ENCODE measurements around the gene RAB5IF. TPM values are rescaled to one million over a fixed set of nuclear protein-coding genes. Genes with fewer than 3 reads are reported as not detected.
A peak's percentile ranks its signal among the peaks of the same experiment; 100 is the strongest.

RAB5IF gene
- total and polyA plus RNA-seq, 2 of the 13 experiments (the other 11 are each of a cell fraction or from before 2014, with no cell fraction given): 261 to 305 TPM

DNA sequence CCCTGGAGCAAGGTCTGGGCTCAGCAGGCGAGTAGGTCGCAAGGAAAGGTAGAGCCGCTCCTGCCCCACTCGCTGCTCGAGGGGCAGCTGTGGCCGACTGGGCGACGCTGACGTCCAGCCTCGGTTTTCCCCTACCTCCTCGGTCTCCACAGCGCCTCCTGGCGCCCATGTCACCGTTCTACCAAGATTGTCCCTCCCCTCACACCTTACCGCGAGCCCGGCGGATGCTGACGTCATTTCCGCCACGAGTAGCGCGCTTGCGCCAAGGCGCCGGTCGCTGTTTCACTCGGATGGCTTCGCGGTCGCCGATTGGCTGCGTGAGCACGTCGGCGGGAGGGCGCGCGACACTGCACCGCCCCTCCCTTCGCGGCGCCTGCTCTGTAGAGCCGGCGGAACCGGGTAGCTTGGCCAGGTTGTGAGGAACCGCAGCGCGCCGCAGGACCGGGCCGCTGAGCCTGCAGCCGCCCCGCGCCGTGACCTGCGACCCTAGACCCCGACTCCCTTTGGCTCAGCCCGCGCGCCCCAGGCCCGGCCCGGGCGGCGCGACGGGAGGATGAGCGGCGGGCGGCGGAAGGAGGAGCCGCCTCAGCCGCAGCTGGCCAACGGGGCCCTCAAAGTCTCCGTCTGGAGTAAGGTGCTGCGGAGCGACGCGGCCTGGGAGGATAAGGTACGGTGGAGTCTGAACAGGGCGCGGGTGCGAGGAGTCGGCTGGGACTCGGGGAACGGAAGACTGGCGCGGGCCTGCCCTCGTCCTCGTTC, at the start of gene RAB5IF (continued):
- TF ChIP-seq ATF1 (CRISPR knock-in tag; IDR thresholded peaks at IDR 0.05): peak; percentile 95
- TF ChIP-seq HNRNPK (IDR thresholded peaks at IDR 0.05; ENCODE audit: low read depth, low read length, poor library complexity, severe bottlenecking): peak; percentile 91
- TF ChIP-seq SCMH1 (CRISPR knock-in tag; IDR thresholded peaks at IDR 0.05; ENCODE audit: borderline replicate concordance): no peak
- TF ChIP-seq, protein P1, sequence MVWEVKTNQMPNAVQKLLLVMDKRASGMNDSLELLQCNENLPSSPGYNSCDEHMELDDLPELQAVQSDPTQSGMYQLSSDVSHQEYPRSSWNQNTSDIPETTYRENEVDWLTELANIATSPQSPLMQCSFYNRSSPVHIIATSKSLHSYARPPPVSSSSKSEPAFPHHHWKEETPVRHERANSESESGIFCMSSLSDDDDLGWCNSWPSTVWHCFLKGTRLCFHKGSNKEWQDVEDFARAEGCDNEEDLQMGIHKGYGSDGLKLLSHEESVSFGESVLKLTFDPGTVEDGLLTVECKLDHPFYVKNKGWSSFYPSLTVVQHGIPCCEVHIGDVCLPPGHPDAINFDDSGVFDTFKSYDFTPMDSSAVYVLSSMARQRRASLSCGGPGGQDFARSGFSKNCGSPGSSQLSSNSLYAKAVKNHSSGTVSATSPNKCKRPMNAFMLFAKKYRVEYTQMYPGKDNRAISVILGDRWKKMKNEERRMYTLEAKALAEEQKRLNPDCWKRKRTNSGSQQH (CRISPR knock-in tag; IDR thresholded peaks at IDR 0.05; ENCODE audit: low read depth): peak; percentile 98
- TF ChIP-seq, protein P2, sequence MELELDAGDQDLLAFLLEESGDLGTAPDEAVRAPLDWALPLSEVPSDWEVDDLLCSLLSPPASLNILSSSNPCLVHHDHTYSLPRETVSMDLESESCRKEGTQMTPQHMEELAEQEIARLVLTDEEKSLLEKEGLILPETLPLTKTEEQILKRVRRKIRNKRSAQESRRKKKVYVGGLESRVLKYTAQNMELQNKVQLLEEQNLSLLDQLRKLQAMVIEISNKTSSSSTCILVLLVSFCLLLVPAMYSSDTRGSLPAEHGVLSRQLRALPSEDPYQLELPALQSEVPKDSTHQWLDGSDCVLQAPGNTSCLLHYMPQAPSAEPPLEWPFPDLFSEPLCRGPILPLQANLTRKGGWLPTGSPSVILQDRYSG (CRISPR knock-in tag; IDR thresholded peaks at IDR 0.05): peak; percentile 73; the same call in 1 of the 2 replicates
- peak; percentile 93 for TF ChIP-seq SP5 (CRISPR knock-in tag; IDR thresholded peaks at IDR 0.05; ENCODE audit: borderline replicate concordance, low read depth)
- TF ChIP-seq ZNF773 (CRISPR knock-in tag; IDR thresholded peaks at IDR 0.05; ENCODE audit: borderline replicate concordance): peak; percentile 73; the same call in 1 of the 2 replicates
- TF ChIP-seq ZNF75D (CRISPR knock-in tag; IDR thresholded peaks at IDR 0.05; ENCODE audit: borderline replicate concordance): no peak
- no peak for TF ChIP-seq ZNF570 (CRISPR knock-in tag; IDR thresholded peaks at IDR 0.05; ENCODE audit: borderline replicate concordance)
- peak; percentile 97 for TF ChIP-seq RFXAP (CRISPR knock-in tag; IDR thresholded peaks at IDR 0.05; ENCODE audit: borderline replicate concordance)
- TF ChIP-seq GPN1 (CRISPR knock-in tag; IDR thresholded peaks at IDR 0.05; ENCODE audit: borderline replicate concordance): no peak
- TF ChIP-seq, protein P3, sequence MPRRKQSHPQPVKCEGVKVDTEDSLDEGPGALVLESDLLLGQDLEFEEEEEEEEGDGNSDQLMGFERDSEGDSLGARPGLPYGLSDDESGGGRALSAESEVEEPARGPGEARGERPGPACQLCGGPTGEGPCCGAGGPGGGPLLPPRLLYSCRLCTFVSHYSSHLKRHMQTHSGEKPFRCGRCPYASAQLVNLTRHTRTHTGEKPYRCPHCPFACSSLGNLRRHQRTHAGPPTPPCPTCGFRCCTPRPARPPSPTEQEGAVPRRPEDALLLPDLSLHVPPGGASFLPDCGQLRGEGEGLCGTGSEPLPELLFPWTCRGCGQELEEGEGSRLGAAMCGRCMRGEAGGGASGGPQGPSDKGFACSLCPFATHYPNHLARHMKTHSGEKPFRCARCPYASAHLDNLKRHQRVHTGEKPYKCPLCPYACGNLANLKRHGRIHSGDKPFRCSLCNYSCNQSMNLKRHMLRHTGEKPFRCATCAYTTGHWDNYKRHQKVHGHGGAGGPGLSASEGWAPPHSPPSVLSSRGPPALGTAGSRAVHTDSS (CRISPR knock-in tag; conservative IDR thresholded peaks at IDR 0.05): peak; percentile 71; the same call in 1 of the 2 replicates
- TF ChIP-seq CCAR2 (optimal IDR thresholded peaks at IDR 0.05; ENCODE audit: low read depth, low read length): peak; percentile 76
- peak; percentile 98 for TF ChIP-seq TARDBP (CRISPR knock-in tag; IDR thresholded peaks at IDR 0.05)
- TF ChIP-seq, protein P4, sequence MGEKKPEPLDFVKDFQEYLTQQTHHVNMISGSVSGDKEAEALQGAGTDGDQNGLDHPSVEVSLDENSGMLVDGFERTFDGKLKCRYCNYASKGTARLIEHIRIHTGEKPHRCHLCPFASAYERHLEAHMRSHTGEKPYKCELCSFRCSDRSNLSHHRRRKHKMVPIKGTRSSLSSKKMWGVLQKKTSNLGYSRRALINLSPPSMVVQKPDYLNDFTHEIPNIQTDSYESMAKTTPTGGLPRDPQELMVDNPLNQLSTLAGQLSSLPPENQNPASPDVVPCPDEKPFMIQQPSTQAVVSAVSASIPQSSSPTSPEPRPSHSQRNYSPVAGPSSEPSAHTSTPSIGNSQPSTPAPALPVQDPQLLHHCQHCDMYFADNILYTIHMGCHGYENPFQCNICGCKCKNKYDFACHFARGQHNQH (CRISPR knock-in tag; IDR thresholded peaks at IDR 0.05): peak; percentile 98
- TF ChIP-seq, protein P5, sequence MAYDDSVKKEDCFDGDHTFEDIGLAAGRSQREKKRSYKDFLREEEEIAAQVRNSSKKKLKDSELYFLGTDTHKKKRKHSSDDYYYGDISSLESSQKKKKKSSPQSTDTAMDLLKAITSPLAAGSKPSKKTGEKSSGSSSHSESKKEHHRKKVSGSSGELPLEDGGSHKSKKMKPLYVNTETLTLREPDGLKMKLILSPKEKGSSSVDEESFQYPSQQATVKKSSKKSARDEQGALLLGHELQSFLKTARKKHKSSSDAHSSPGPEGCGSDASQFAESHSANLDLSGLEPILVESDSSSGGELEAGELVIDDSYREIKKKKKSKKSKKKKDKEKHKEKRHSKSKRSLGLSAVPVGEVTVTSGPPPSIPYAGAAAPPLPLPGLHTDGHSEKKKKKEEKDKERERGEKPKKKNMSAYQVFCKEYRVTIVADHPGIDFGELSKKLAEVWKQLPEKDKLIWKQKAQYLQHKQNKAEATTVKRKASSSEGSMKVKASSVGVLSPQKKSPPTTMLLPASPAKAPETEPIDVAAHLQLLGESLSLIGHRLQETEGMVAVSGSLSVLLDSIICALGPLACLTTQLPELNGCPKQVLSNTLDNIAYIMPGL (CRISPR knock-in tag; IDR thresholded peaks at IDR 0.05; ENCODE audit: borderline replicate concordance in 1 of 2, low read depth in 1 of 2): peak; percentile 99 to 100
- peak; percentile 96; the same call in 1 of the 2 replicates for TF ChIP-seq ETV6 (CRISPR knock-in tag; conservative IDR thresholded peaks at IDR 0.05)
- no peak for TF ChIP-seq MTF2 (CRISPR knock-in tag; IDR thresholded peaks at IDR 0.05; ENCODE audit: borderline replicate concordance)
- TF ChIP-seq ZNF367 (CRISPR knock-in tag; IDR thresholded peaks at IDR 0.05; ENCODE audit: borderline replicate concordance): no peak; the same call in 1 of the 2 replicates
- no peak for TF ChIP-seq ZNF296 (CRISPR knock-in tag; conservative IDR thresholded peaks at IDR 0.05)
- peak; percentile 98 for TF ChIP-seq BRCA1 (CRISPR knock-in tag; IDR thresholded peaks at IDR 0.05)
- peak; percentile 96 for TF ChIP-seq ZNF441 (CRISPR knock-in tag; IDR thresholded peaks at IDR 0.05; ENCODE audit: borderline replicate concordance)

All from HepG2 (cell line).